ENCODE data around the gene DSP. TPM values are rescaled to one million over a fixed set of nuclear protein-coding genes. Genes with fewer than 3 reads are reported as not detected.

Gene DSP
- total RNA-seq, 1 donor from 2014 or later = 109 TPM

- Mint-ChIP-seq H3K27ac (ENCODE audit: unreplicated experiment) (no peak overlapping the region), H3K36me3 (ENCODE audit: low read depth, unreplicated experiment) (peaks cover 4% of the 10 kb centered on the region), H3K9me3 (ENCODE audit: unreplicated experiment) (no peaks in the 10 kb centered on the region), H3K4me3 (ENCODE audit: unreplicated experiment) (no peak overlapping the region), H3K4me1 (ENCODE audit: unreplicated experiment) (no peaks in the 10 kb centered on the region), H3K27me3 (ENCODE audit: unreplicated experiment) (peaks cover 2% of the 10 kb centered on the region)
- TF ChIP-seq CTCF (IDR thresholded peaks at IDR 0.05; ENCODE audit: unreplicated experiment) = no peak
- DNase-seq (ENCODE audit: low spot score) = no peak
Observed at GRCh38 chr6:7617801-7618764, 76.6 kb downstream of the DSP start.

- no peak overlapping the region for H3K27ac Mint-ChIP-seq (ENCODE audit: unreplicated experiment)
Observed at GRCh38 chr6:7621761-7622160, 80.3 kb downstream of the DSP start.

GRCh38 chr6:7624796-7625710 is 83.6 kb downstream of the DSP start:
- Mint-ChIP-seq H3K27me3 (ENCODE audit: unreplicated experiment) (no peaks in the 10 kb centered on the region), H3K9me3 (ENCODE audit: unreplicated experiment) (no peaks in the 10 kb centered on the region), H3K4me1 (ENCODE audit: unreplicated experiment) (no peaks in the 10 kb centered on the region), H3K36me3 (ENCODE audit: low read depth, unreplicated experiment) (no peaks in the 10 kb centered on the region), H3K4me3 (ENCODE audit: unreplicated experiment) (no peak overlapping the region), H3K27ac (ENCODE audit: unreplicated experiment) (no peak overlapping the region)
- no peak for TF ChIP-seq CTCF (IDR thresholded peaks at IDR 0.05; ENCODE audit: unreplicated experiment)
- no peak for DNase-seq (ENCODE audit: low spot score)

More at GRCh38 chr6:7621761-7622160, 80.3 kb downstream of the DSP start:
- no peaks in the 10 kb centered on the region for H3K4me1 Mint-ChIP-seq (ENCODE audit: unreplicated experiment)
- H3K36me3 Mint-ChIP-seq (ENCODE audit: low read depth, unreplicated experiment) = peaks cover 3% of the 10 kb centered on the region
- no peaks in the 10 kb centered on the region for H3K27me3 Mint-ChIP-seq (ENCODE audit: unreplicated experiment)
- H3K9me3 Mint-ChIP-seq (ENCODE audit: unreplicated experiment) = no peaks in the 10 kb centered on the region
- no peak for DNase-seq (ENCODE audit: low spot score)
- no peak for TF ChIP-seq CTCF (IDR thresholded peaks at IDR 0.05; ENCODE audit: unreplicated experiment)
- no peak overlapping the region for H3K4me3 Mint-ChIP-seq (ENCODE audit: unreplicated experiment)

GRCh38 chr6:7628479-7628878 is 87.0 kb downstream of the DSP start:
- no peaks in the 10 kb centered on the region for H3K9me3 Mint-ChIP-seq (ENCODE audit: unreplicated experiment)
- no peak overlapping the region for H3K4me3 Mint-ChIP-seq (ENCODE audit: unreplicated experiment)
- no peaks in the 10 kb centered on the region for H3K27me3 Mint-ChIP-seq (ENCODE audit: unreplicated experiment)
- no peaks in the 10 kb centered on the region for H3K36me3 Mint-ChIP-seq (ENCODE audit: low read depth, unreplicated experiment)
- H3K4me1 Mint-ChIP-seq (ENCODE audit: unreplicated experiment) = no peaks in the 10 kb centered on the region
- no peak for TF ChIP-seq CTCF (IDR thresholded peaks at IDR 0.05; ENCODE audit: unreplicated experiment)
- DNase-seq (ENCODE audit: low spot score) = no peak
- H3K27ac Mint-ChIP-seq (ENCODE audit: unreplicated experiment) = no peak overlapping the region
